ENCODE measurements around the gene GSTO2.

GRCh38 chr10:104304927-104305326 lies 35.9 kb downstream of the GSTO2 start:
- TF ChIP-seq CTCF (IDR thresholded peaks at IDR 0.05 in 4 of 5, conservative IDR thresholded peaks at IDR 0.05 in 1 of 5) (no peak), POLR2A (IDR thresholded peaks at IDR 0.05) (no peak)

Measured in gastrocnemius medialis (tissue), 4 donors.